GM18517 (cell line): Measurements from ENCODE around the gene SMCO2.

Source experiments
- ATAC-seq: cut with Tn5 transposase; IDR thresholded peaks from one replicate; pipeline ENCODE4 v1.9.1; 2021; ENCODE audit warnings: mild to moderate bottlenecking, moderate library complexity; ENCODE audit not compliant: unreplicated experiment

SMCO2 gene

GRCh38 chr12:27497446-27497845, 50.9 kb downstream of the SMCO2 start:
- no peak for ATAC-seq

GRCh38 chr12:27498149-27498548, 51.6 kb downstream of the SMCO2 start:
- ATAC-seq: peak; percentile 61

- ATAC-seq: no peak
Measured at GRCh38 chr12:27498761-27499160, 52.2 kb downstream of the SMCO2 start.

- ATAC-seq: no peak
Measured at GRCh38 chr12:27499377-27499776, 52.8 kb downstream of the SMCO2 start.

GRCh38 chr12:27500546-27500945, 54.0 kb downstream of the SMCO2 start:
- no peak for ATAC-seq

- ATAC-seq: no peak
Measured at GRCh38 chr12:27502021-27502435, 55.5 kb downstream of the SMCO2 start.

GRCh38 chr12:27504507-27504906, 58.0 kb downstream of the SMCO2 start:
- ATAC-seq: no peak

- no peak for ATAC-seq
Measured at GRCh38 chr12:27505109-27505508, 58.6 kb downstream of the SMCO2 start.

GRCh38 chr12:27505761-27506160, 59.2 kb downstream of the SMCO2 start:
- no peak for ATAC-seq

GRCh38 chr12:27506645-27507189, 60.2 kb downstream of the SMCO2 start:
- no peak for ATAC-seq

GRCh38 chr12:27508736-27509431, 62.3 kb downstream of the SMCO2 start:
- ATAC-seq: no peak

- ATAC-seq: no peak
Measured at GRCh38 chr12:27511031-27511722, 64.6 kb downstream of the SMCO2 start.

GRCh38 chr12:27511723-27512045, 65.1 kb downstream of the SMCO2 start:
- no peak for ATAC-seq

- no peak for ATAC-seq
Measured at GRCh38 chr12:27513155-27513824, 66.8 kb downstream of the SMCO2 start.

GRCh38 chr12:27515671-27516070, 69.1 kb downstream of the SMCO2 start:
- no peak for ATAC-seq

- no peak for ATAC-seq
Measured at GRCh38 chr12:27516625-27517024, 70.1 kb downstream of the SMCO2 start.

- no peak for ATAC-seq
Measured at GRCh38 chr12:27517546-27517945, 71.0 kb downstream of the SMCO2 start.

GRCh38 chr12:27517961-27518665, 71.6 kb downstream of the SMCO2 start:
- ATAC-seq: no peak

- no peak for ATAC-seq
Measured at GRCh38 chr12:27521066-27521465, 74.5 kb downstream of the SMCO2 start.

GRCh38 chr12:27521981-27522380, 75.4 kb downstream of the SMCO2 start:
- no peak for ATAC-seq

GRCh38 chr12:27523305-27523641, 76.7 kb downstream of the SMCO2 start:
- ATAC-seq: peak; percentile 9
